Caco-2 (cell line): Measurements from ENCODE around the gene C2. TPM values are rescaled to one million over a fixed set of nuclear protein-coding genes. Genes with fewer than 3 reads are reported as not detected.
"Not testable (repeated sequence)": the region's sequence is repeated elsewhere in the genome, so short reads cannot be mapped to it uniquely, and the experiment has no call there.

Experiments used
- BruUV-seq: library from RNA; stranded (reverse); fragments of 400-500 nt; replicated peaks from 2 replicates; lab custom pipeline; 2021; lab: Mats Ljungman, UMichigan
- CTCF ChIA-PET: fragments of 300-600 bp; sonication (Branson Sonifier 250); formaldehyde crosslinking; loops from one replicate; lab custom pipeline; 2022; ENCODE audit warnings: antibody characterized with exemption; lab: Charles Lee
- POLR2A ChIA-PET: fragments of 300-600 bp; sonication (Branson Sonifier 250); formaldehyde crosslinking; loops from one replicate; lab custom pipeline; 2022; ENCODE audit warnings: antibody characterized with exemption; lab: Charles Lee
- DNase-seq, 2 experiments: peaks; one replicate each; pipeline versions ENCODE4 v3.0.0 to v3.0.0-alpha.2; 2020 to 2022
- H3K27me3 ChIP-seq: replicated peaks from 2 replicates; pipeline ENCODE4 v1.6.0; 2011; ENCODE audit warnings: low read length; ENCODE audit not compliant: control insufficient read depth, insufficient read depth
- H3K36me3 ChIP-seq: 2 replicates; pipeline ENCODE4 v1.5.1; 2011; ENCODE audit warnings: low read length; ENCODE audit not compliant: control insufficient read depth, insufficient read depth
- H3K4me1 ChIP-seq: fragments of 250-450 bp; sonication (Bioruptor Pico); 2 replicates; pipeline ENCODE4 v1.5.1; 2020; ENCODE audit warnings: mild to moderate bottlenecking
- H3K4me3 ChIP-seq: 2 replicates; pipeline ENCODE4 v1.5.1; 2011; ENCODE audit warnings: low read depth, mild to moderate bottlenecking, control low read depth, low read length
- H3K9me3 ChIP-seq: fragments of 250-450 bp; sonication (Bioruptor Pico); 2 replicates; pipeline ENCODE4 v1.5.1; 2020; ENCODE audit warnings: mild to moderate bottlenecking, moderate library complexity
- H3K27ac Mint-ChIP-seq: one replicate; pipeline ENCODE4 v1.8.0; 2022; ENCODE audit warnings: mixed read lengths; ENCODE audit not compliant: unreplicated experiment
- H3K27me3 Mint-ChIP-seq: one replicate; pipeline ENCODE4 v1.8.0; 2022; ENCODE audit warnings: mixed read lengths; ENCODE audit not compliant: insufficient read depth, unreplicated experiment
- H3K36me3 Mint-ChIP-seq: one replicate; pipeline ENCODE4 v1.8.0; 2022; ENCODE audit warnings: mild to moderate bottlenecking, mixed read lengths; ENCODE audit not compliant: insufficient read depth, unreplicated experiment
- H3K4me1 Mint-ChIP-seq: one replicate; pipeline ENCODE4 v1.8.0; 2022; ENCODE audit warnings: low read depth, mixed read lengths; ENCODE audit not compliant: unreplicated experiment
- H3K4me3 Mint-ChIP-seq: one replicate; pipeline ENCODE4 v1.8.0; 2022; ENCODE audit warnings: mild to moderate bottlenecking, moderate library complexity, mixed read lengths; ENCODE audit not compliant: unreplicated experiment
- H3K9me3 Mint-ChIP-seq: one replicate; pipeline ENCODE4 v1.8.0; 2022; ENCODE audit warnings: mixed read lengths; ENCODE audit not compliant: unreplicated experiment
- CTCF ChIP-seq, 2 experiments: fragments of 200-600 bp in 1 of 2; IDR thresholded peaks; 1 replicate in 1 of 2; 2 replicates in 1 of 2; pipeline versions ENCODE4 v1.5.1 to v1.8.0; 2011 to 2022; ENCODE audit warnings: antibody characterized with exemption in 1 of 2, control low read depth in 1 of 2, inconsistent platforms in 1 of 2, low read depth in 1 of 2, low read length in 1 of 2, mild to moderate bottlenecking in 1 of 2, moderate library complexity in 1 of 2; ENCODE audit not compliant: insufficient read depth in 1 of 2, severe bottlenecking in 1 of 2, unreplicated experiment in 1 of 2
- intact Hi-C: fragments of 100-400 bp; cut with micrococcal nuclease; formaldehyde crosslinking; loops from one replicate; pipeline ENCODE4 v1.10.0; 2022; ENCODE audit not compliant: unreplicated experiment
- total RNA-seq: library from RNA; stranded (reverse); gene quantifications from 2 replicates; pipeline ENCODE4 v1.2.3, GENCODE V29; 2022

The C2 gene
- total RNA-seq, 1 experiment from 2014 or later, result 4.8 TPM

DNA sequence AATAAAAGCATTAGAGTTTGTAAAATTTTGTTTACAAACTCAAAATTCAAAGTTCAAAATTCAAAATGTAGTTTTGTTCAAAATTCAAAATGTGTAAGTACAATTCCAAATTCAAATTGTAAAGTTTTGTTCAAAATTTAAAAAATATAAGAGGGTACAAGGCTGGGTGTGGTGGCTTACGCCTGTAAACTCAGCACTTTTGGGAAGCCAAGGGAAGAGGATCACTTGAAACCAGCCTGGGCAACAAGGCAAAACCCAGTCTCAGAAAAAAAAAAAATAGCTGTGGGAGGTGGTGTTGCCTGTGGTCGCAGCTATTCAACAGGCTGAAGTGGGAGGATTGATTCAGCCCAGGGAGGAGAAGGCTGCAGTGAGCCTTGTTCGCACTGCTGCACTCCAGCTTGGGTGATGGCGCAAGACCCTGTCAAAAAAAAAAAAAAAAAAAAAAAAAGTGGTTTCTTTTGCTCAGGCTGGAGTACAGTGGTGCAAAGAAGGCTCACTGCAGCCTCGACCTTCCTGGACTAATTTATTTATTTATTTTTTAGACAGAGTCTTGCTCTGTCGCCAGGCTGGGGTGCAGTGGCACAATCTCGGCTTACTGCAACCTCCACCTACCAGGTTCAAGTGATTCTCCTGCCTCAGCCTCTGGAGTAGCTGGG lies 20.2 kb upstream of the C2 start:
- no peaks in the 10 kb centered on the region for H3K9me3 ChIP-seq
- no peaks in the 10 kb centered on the region for H3K27me3 ChIP-seq
- H3K36me3 Mint-ChIP-seq, result peaks cover 10% of the 10 kb centered on the region
- no peak overlapping the region for H3K4me3 ChIP-seq
- no TSS peak for BruUV-seq
- intact Hi-C loops, result no loop called here
- H3K27ac Mint-ChIP-seq, result no peak overlapping the region
- no peaks in the 10 kb centered on the region for H3K9me3 Mint-ChIP-seq
- TF ChIP-seq CTCF (IDR thresholded peaks at IDR 0.05; ENCODE audit: insufficient read depth in 1 of 2, low read depth in 1 of 2, low read length in 1 of 2, severe bottlenecking in 1 of 2, unreplicated experiment in 1 of 2), result no peak
- ChIA-PET CTCF (interaction anchor here (0.6 to 2.4 kb wide), 7 partner anchors 9 to 288 kb away, joined by 3 to 11 read pairs (median 4); partner anchors contain the start of genes LSM2 and VARS1), POLR2A (interaction anchor here (0.7 kb wide), 1 partner anchor 169 kb away, joined by 3 read pairs; no protein-coding TSS in a partner anchor)
- DNase-seq, result peak in 1 of 2 experiments; percentile 55
- peaks cover 13% of the 10 kb centered on the region; the same call in 1 of the 2 replicates for H3K4me1 ChIP-seq
- no peaks in the 10 kb centered on the region for H3K36me3 ChIP-seq
- no peaks in the 10 kb centered on the region for H3K27me3 Mint-ChIP-seq
- no peak overlapping the region for H3K4me3 Mint-ChIP-seq
- H3K4me1 Mint-ChIP-seq, result peaks cover 10% of the 10 kb centered on the region

- CTCF ChIA-PET, result interaction anchor here (1.0 to 2.4 kb wide), 4 partner anchors 14 to 101 kb away, joined by 3 to 11 read pairs (median 4); partner anchors contain the start of gene LSM2
- H3K27ac Mint-ChIP-seq, H3K36me3 ChIP-seq, H3K36me3 Mint-ChIP-seq, H3K27me3 ChIP-seq, H3K9me3 ChIP-seq, H3K4me3 Mint-ChIP-seq, H3K4me1 Mint-ChIP-seq, H3K9me3 Mint-ChIP-seq, intact Hi-C loops, H3K4me1 ChIP-seq, BruUV-seq, H3K4me3 ChIP-seq, POLR2A ChIA-PET, DNase-seq, H3K27me3 Mint-ChIP-seq: not testable (repeated sequence)
Observed at GRCh38 chr6:31908255-31908654, 19.3 kb upstream of the C2 start.

DNA sequence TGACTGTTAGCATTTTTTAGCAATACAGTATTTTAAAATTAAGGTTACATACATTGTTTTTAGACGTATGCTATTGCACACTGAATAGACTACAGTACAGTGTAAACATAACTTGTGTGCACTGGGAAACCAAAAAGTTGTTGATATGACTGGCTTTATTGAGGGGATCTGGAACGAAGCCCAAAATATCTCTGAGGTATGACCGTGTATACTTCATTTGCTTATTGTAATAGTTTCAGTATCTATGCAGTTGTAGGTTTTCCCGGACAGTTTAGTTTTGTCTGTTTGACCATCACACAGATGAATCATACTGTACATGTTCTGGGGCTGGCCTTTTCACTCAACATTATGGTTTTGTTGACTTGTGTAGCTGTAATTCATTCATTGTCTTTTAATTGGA lies 18.7 kb upstream of the C2 start:
- ChIA-PET POLR2A (no interaction called here), CTCF (interaction anchor here (0.7 kb wide), 1 partner anchor 10 kb away, joined by 4 read pairs; no protein-coding TSS in a partner anchor)
- intact Hi-C loops, result no loop called here
- no peaks in the 10 kb centered on the region for H3K4me1 Mint-ChIP-seq
- Histone ChIP-seq H3K27me3 (no peaks in the 10 kb centered on the region), H3K4me3 (no peak overlapping the region), H3K4me1 (peaks cover 2% of the 10 kb centered on the region; the same call in 1 of the 2 replicates), H3K36me3 (no peaks in the 10 kb centered on the region), H3K9me3 (no peaks in the 10 kb centered on the region)
- no peak for TF ChIP-seq CTCF (IDR thresholded peaks at IDR 0.05; ENCODE audit: insufficient read depth in 1 of 2, low read depth in 1 of 2, low read length in 1 of 2, severe bottlenecking in 1 of 2, unreplicated experiment in 1 of 2)
- no peaks in the 10 kb centered on the region for H3K36me3 Mint-ChIP-seq
- H3K27me3 Mint-ChIP-seq, result no peaks in the 10 kb centered on the region
- H3K9me3 Mint-ChIP-seq, result no peaks in the 10 kb centered on the region
- BruUV-seq, result no TSS peak
- H3K27ac Mint-ChIP-seq, result no peak overlapping the region
- no peak overlapping the region for H3K4me3 Mint-ChIP-seq
- DNase-seq, result no peak

- intact Hi-C loops, H3K36me3 ChIP-seq, H3K4me3 Mint-ChIP-seq, H3K27me3 ChIP-seq, H3K4me3 ChIP-seq, H3K36me3 Mint-ChIP-seq, DNase-seq, H3K9me3 ChIP-seq, H3K27ac Mint-ChIP-seq, H3K4me1 ChIP-seq, H3K9me3 Mint-ChIP-seq, BruUV-seq, H3K27me3 Mint-ChIP-seq, H3K4me1 Mint-ChIP-seq, POLR2A ChIA-PET: not testable (repeated sequence)
- CTCF ChIA-PET, result interaction anchor here (0.7 kb wide), 1 partner anchor 11 kb away, joined by 4 read pairs; no protein-coding TSS in a partner anchor
Observed at GRCh38 chr6:31909298-31909697, 18.2 kb upstream of the C2 start.
